ENCODE results near the gene MUC2.

MUC2 gene

DNA sequence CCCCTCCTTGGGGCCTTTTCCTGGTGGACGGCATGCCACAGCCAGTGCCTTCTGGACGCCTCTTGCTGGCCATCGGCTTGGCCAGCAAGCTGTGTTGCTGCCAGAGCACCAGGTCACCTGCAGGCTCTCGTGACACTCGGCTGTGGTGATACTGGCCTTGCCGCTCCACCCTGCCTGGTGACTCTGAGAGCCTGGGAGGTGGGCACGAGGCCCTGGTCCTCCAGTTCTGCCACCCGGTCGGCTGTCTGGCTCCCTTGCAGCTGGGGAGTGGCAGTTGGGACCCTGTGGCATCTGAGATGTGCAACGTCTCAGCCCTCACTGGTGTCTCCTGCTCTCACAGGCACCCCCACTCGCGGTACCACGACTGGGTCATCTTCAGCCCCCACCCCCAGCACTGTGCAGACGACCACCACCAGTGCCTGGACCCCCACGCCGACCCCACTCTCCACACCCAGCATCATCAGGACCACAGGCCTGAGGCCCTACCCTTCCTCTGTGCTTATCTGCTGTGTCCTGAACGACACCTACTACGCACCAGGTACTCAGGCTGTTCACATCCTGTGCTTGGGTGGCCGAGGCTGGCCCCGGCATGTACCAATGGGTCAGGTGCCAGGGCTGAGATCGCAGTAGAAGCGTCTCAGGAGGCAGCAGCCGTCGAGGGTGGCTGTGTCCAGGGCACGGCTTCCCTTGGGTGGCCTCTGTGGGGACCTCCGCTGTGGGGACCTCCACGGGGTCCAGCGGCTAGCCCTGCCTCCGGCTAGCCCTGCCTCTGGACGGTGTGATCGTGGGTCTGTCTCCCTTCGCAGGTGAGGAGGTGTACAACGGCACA, 26.0 kb downstream of the MUC2 start:
- H3K9ac ChIP-seq (ENCODE audit: low read length in 5 of 5), result no peak overlapping the region
- peaks cover 0 to 4% (median 0%) of the 10 kb centered on the region in 5 donors for H3K27me3 ChIP-seq (ENCODE audit: control insufficient read depth in 5 of 5, insufficient read depth in 4 of 5, low read length in 5 of 5)
- H3K4me3 ChIP-seq (ENCODE audit: low read depth in 1 of 5, low read length in 5 of 5), result no peak overlapping the region
- no peaks in the 10 kb centered on the region for H3K4me1 ChIP-seq (ENCODE audit: control insufficient read depth in 5 of 5, insufficient read depth in 5 of 5, low read length in 5 of 5)
- H3K9me3 ChIP-seq (ENCODE audit: control insufficient read depth in 5 of 5, low read length in 5 of 5), result no peaks in the 10 kb centered on the region
- H3K36me3 ChIP-seq (ENCODE audit: control insufficient read depth in 5 of 5, insufficient read depth in 5 of 5, low read length in 5 of 5), result no peaks in the 10 kb centered on the region
- H3K27ac ChIP-seq (ENCODE audit: low read depth, low read length), result no peak overlapping the region

DNA sequence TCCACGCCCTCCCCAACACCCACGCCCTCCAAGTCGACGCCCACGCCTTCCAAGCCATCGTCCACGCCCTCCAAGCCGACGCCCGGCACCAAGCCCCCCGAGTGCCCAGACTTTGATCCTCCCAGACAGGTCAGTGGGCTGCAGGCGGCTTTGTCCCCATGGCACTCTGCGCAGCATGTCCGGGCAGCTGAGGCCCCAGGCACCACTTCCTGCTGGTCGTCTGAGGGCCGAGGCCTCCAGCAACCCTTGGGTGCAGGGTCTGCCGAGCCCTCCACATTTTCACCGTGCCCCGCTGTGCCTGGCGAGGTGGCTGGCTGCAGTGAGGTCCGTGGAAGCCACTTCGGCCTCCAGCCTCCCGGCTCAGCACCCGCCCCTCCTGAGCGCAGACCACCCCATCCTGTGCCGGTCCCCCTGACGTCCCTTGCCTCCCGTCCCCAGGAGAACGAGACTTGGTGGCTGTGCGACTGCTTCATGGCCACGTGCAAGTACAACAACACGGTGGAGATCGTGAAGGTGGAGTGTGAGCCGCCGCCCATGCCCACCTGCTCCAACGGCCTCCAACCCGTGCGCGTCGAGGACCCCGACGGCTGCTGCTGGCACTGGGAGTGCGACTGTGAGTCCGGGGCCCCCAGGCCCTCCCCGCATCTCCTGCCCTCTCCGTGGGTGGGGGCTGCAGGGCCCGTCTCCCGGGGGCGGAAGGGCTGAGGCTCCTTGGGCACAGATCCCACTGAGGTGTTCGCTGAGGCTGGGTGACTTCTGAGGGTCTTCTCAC, 26.8 kb downstream of the MUC2 start:
- no peaks in the 10 kb centered on the region for H3K9me3 ChIP-seq (ENCODE audit: control insufficient read depth in 5 of 5, low read length in 5 of 5)

DNA sequence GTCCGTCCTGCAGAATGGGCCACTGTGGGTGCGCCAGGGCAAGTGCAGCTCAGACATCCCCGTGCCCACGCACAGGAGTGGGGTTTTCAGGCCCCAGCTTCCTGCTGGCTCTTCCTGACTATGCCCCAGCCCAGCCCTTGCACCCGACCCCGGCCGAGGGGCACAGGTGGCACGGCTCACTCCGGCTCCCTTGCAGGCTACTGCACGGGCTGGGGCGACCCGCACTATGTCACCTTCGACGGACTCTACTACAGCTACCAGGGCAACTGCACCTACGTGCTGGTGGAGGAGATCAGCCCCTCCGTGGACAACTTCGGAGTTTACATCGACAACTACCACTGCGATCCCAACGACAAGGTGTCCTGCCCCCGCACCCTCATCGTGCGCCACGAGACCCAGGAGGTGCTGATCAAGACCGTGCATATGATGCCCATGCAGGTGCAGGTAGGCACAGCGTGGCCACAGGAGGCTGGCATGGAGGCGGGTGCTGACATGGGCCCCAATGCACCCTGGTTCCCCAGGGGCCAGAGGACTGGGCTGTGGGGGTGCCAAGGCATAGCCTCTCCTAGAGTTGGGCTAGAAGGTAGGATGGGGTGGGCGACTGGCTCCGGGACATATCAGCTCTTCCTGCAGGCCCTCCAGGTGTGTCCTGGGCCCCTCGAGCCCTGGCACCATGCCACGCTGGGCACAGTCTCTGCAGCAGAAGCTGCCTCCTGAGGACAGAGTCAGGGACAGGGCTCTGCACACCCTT, 27.7 kb downstream of the MUC2 start:
- Histone ChIP-seq H3K9me3 (ENCODE audit: control insufficient read depth in 5 of 5, low read length in 5 of 5) (no peaks in the 10 kb centered on the region), H3K27me3 (ENCODE audit: control insufficient read depth in 5 of 5, insufficient read depth in 4 of 5, low read length in 5 of 5) (peaks cover 4 to 15% (median 5%) of the 10 kb centered on the region in 5 donors), H3K9ac (ENCODE audit: low read length in 5 of 5) (no peak overlapping the region), H3K27ac (ENCODE audit: low read depth, low read length) (no peak overlapping the region), H3K4me3 (ENCODE audit: low read depth in 1 of 5, low read length in 5 of 5) (no peak overlapping the region), H3K4me1 (ENCODE audit: control insufficient read depth in 5 of 5, insufficient read depth in 5 of 5, low read length in 5 of 5) (no peaks in the 10 kb centered on the region), H3K36me3 (ENCODE audit: control insufficient read depth in 5 of 5, insufficient read depth in 5 of 5, low read length in 5 of 5) (no peaks in the 10 kb centered on the region)

More for the DNA sequence above, 26.8 kb downstream of the MUC2 start:
- Histone ChIP-seq H3K9ac (ENCODE audit: low read length in 5 of 5) (no peak overlapping the region), H3K27me3 (ENCODE audit: control insufficient read depth in 5 of 5, insufficient read depth in 4 of 5, low read length in 5 of 5) (peaks cover 0 to 6% (median 0%) of the 10 kb centered on the region in 5 donors), H3K27ac (ENCODE audit: low read depth, low read length) (no peak overlapping the region), H3K4me1 (ENCODE audit: control insufficient read depth in 5 of 5, insufficient read depth in 5 of 5, low read length in 5 of 5) (no peaks in the 10 kb centered on the region), H3K4me3 (ENCODE audit: low read depth in 1 of 5, low read length in 5 of 5) (no peak overlapping the region), H3K36me3 (ENCODE audit: control insufficient read depth in 5 of 5, insufficient read depth in 5 of 5, low read length in 5 of 5) (no peaks in the 10 kb centered on the region)

DNA sequence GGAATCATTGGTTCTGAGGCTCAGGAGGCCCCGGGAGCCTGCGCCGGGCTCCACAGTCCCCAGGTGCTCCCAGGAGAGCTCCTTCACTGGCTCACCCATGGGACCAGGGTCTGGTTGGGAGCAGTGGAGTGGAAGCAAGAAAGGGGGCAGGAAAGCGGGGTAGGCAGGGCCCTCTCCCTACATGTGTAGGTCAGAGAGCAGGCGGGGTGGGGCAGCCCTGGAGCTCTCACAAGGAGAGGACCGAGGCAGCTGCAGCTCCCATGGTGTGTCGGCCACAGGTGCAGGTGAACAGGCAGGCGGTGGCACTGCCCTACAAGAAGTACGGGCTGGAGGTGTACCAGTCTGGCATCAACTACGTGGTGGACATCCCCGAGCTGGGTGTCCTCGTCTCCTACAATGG, 28.3 kb downstream of the MUC2 start:
- Histone ChIP-seq H3K27me3 (ENCODE audit: control insufficient read depth in 5 of 5, insufficient read depth in 4 of 5, low read length in 5 of 5) (peaks cover 6 to 20% (median 11%) of the 10 kb centered on the region in 5 donors), H3K4me3 (ENCODE audit: low read depth in 1 of 5, low read length in 5 of 5) (no peak overlapping the region), H3K36me3 (ENCODE audit: control insufficient read depth in 5 of 5, insufficient read depth in 5 of 5, low read length in 5 of 5) (no peaks in the 10 kb centered on the region), H3K27ac (ENCODE audit: low read depth, low read length) (no peak overlapping the region), H3K4me1 (ENCODE audit: control insufficient read depth in 5 of 5, insufficient read depth in 5 of 5, low read length in 5 of 5) (no peaks in the 10 kb centered on the region), H3K9me3 (ENCODE audit: control insufficient read depth in 5 of 5, low read length in 5 of 5) (no peaks in the 10 kb centered on the region), H3K9ac (ENCODE audit: low read length in 5 of 5) (no peak overlapping the region)

DNA sequence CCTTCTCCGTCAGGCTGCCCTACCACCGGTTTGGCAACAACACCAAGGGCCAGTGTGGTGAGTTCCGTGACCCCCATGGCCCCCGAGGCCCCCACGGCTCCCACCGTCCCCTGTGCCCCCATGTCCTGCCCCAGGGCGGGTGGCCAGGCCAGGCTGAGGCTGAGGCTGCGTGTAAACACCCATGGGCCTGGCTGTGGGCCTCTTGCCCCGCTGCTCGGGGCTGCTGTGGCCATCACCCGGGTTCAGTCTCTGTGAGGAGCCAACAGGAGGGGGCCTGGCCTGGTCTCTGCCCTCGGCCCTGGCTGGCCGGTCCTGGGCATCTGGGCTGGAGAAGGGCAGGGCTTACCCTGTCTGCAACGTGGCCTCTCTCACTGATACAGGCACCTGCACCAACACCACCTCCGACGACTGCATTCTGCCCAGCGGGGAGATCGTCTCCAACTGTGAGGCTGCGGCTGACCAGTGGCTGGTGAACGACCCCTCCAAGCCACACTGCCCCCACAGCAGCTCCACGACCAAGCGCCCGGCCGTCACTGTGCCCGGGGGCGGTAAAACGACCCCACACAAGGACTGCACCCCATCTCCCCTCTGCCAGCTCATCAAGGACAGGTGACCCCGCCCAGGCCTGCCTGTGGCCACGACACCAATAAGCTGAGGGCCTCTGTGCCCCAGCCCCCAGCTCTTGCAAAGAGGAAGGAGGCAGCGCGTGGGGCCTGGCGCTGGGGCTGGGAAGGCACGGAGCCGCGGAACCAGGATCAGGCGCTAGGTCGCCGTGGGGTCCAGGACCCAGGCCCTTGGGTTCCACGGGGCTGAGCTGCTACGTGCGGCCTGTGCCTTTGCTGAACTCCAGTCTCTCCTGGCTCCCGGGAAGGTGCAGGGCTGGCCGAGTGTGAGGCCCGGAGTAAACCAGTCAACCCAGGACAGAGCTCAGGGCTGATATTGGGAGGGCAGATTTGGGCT, 29.0 kb downstream of the MUC2 start:
- no peak overlapping the region for H3K4me3 ChIP-seq (ENCODE audit: low read depth in 1 of 5, low read length in 5 of 5)
- H3K9ac ChIP-seq (ENCODE audit: low read length in 5 of 5), result no peak overlapping the region
- no peak overlapping the region for H3K27ac ChIP-seq (ENCODE audit: low read depth, low read length)
- H3K36me3 ChIP-seq (ENCODE audit: control insufficient read depth in 5 of 5, insufficient read depth in 5 of 5, low read length in 5 of 5), result no peaks in the 10 kb centered on the region
- no peaks in the 10 kb centered on the region for H3K9me3 ChIP-seq (ENCODE audit: control insufficient read depth in 5 of 5, low read length in 5 of 5)
- no peaks in the 10 kb centered on the region for H3K4me1 ChIP-seq (ENCODE audit: control insufficient read depth in 5 of 5, insufficient read depth in 5 of 5, low read length in 5 of 5)
- peaks cover 12 to 25% (median 17%) of the 10 kb centered on the region in 5 donors for H3K27me3 ChIP-seq (ENCODE audit: control insufficient read depth in 5 of 5, insufficient read depth in 4 of 5, low read length in 5 of 5)

DNA sequence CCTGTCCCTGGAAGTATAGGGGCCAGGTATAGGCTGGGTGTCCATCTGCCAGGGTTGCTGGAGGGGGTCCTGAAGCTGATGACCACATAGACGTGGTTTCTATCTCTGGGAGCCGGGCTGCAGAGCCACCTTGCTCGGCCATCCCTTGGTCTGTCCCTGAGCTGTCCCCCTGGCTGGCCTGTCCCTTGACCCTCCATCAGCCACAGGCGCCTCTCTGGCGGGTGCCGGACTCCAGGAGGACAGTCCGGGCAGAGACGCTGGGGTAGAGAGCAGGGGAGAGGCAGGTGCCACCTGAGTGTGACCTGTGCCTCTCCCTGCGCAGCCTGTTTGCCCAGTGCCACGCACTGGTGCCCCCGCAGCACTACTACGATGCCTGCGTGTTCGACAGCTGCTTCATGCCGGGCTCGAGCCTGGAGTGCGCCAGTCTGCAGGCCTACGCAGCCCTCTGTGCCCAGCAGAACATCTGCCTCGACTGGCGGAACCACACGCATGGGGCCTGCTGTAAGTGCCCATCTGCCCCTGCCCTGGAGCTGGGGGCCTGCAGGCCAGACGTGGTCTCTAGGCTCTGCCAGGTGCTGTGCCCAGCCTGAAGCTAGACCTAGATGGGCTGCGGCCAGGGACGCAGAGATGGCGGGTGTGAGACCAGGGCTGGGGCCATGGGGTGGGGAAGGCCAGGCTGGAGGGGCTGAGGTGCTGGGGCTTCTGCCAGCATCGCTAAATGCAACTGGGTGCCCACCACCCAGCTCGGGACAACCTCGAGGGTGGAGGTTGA, 29.9 kb downstream of the MUC2 start:
- H3K27ac ChIP-seq (ENCODE audit: low read depth, low read length), result no peak overlapping the region
- H3K27me3 ChIP-seq (ENCODE audit: control insufficient read depth in 5 of 5, insufficient read depth in 4 of 5, low read length in 5 of 5), result peaks cover 19 to 32% (median 20%) of the 10 kb centered on the region in 5 donors
- H3K9ac ChIP-seq (ENCODE audit: low read length in 5 of 5), result no peak overlapping the region
- H3K36me3 ChIP-seq (ENCODE audit: control insufficient read depth in 5 of 5, insufficient read depth in 5 of 5, low read length in 5 of 5), result no peaks in the 10 kb centered on the region
- H3K4me3 ChIP-seq (ENCODE audit: low read depth in 1 of 5, low read length in 5 of 5), result no peak overlapping the region
- no peaks in the 10 kb centered on the region for H3K4me1 ChIP-seq (ENCODE audit: control insufficient read depth in 5 of 5, insufficient read depth in 5 of 5, low read length in 5 of 5)
- no peaks in the 10 kb centered on the region for H3K9me3 ChIP-seq (ENCODE audit: control insufficient read depth in 5 of 5, low read length in 5 of 5)

DNA sequence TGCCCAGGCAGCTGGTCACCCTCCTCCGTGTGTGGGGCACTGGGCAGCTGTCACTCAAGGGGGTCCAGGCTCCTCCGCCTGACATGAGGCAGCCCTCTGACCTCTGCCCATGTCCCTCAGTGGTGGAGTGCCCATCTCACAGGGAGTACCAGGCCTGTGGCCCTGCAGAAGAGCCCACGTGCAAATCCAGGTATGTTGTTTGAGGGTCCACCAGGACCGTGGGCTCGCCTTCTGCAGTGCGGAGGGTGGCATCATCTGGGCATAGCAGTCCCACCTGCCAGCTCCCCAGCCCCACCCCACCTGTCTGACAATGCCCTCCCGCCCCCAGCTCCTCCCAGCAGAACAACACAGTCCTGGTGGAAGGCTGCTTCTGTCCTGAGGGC, 30.5 kb downstream of the MUC2 start:
- Histone ChIP-seq H3K9ac (ENCODE audit: low read length in 5 of 5) (no peak overlapping the region), H3K4me1 (ENCODE audit: control insufficient read depth in 5 of 5, insufficient read depth in 5 of 5, low read length in 5 of 5) (no peaks in the 10 kb centered on the region), H3K4me3 (ENCODE audit: low read depth in 1 of 5, low read length in 5 of 5) (no peak overlapping the region), H3K36me3 (ENCODE audit: control insufficient read depth in 5 of 5, insufficient read depth in 5 of 5, low read length in 5 of 5) (no peaks in the 10 kb centered on the region), H3K27me3 (ENCODE audit: control insufficient read depth in 5 of 5, insufficient read depth in 4 of 5, low read length in 5 of 5) (peaks cover 19 to 35% (median 21%) of the 10 kb centered on the region in 5 donors), H3K27ac (ENCODE audit: low read depth, low read length) (no peak overlapping the region), H3K9me3 (ENCODE audit: control insufficient read depth in 5 of 5, low read length in 5 of 5) (no peaks in the 10 kb centered on the region)

DNA sequence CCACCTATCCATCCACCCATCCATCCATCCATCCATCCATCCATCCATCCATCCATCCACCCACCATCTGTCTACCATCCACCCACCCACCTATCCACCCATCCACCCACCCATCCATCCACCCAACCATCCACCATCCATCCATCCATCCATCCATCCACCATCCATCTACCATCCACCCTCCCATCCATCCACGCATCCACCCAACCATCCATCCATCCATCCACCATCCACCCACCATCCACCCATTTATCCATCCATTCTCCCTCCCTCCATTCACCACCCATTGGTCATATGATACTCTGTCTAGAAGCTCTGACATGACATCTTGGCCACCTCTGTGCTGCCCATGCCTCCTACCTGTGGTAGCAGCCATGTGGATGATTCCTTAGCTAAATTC, 31.7 kb downstream of the MUC2 start:
- Histone ChIP-seq H3K4me1 (ENCODE audit: control insufficient read depth in 5 of 5, insufficient read depth in 5 of 5, low read length in 5 of 5) (peaks cover 0 to 3% (median 0%) of the 10 kb centered on the region in 5 donors), H3K27me3 (ENCODE audit: control insufficient read depth in 5 of 5, insufficient read depth in 4 of 5, low read length in 5 of 5) (peaks cover 19 to 35% (median 25%) of the 10 kb centered on the region in 5 donors), H3K9ac (ENCODE audit: low read length in 5 of 5) (no peak overlapping the region), H3K27ac (ENCODE audit: low read depth, low read length) (no peak overlapping the region), H3K36me3 (ENCODE audit: control insufficient read depth in 5 of 5, insufficient read depth in 5 of 5, low read length in 5 of 5) (no peaks in the 10 kb centered on the region), H3K9me3 (ENCODE audit: control insufficient read depth in 5 of 5, low read length in 5 of 5) (no peaks in the 10 kb centered on the region), H3K4me3 (ENCODE audit: low read depth in 1 of 5, low read length in 5 of 5) (no peak overlapping the region)
